ENCODE data around the gene LRRTM2. TPM values are rescaled to one million over a fixed set of nuclear protein-coding genes. Genes with fewer than 3 reads are reported as not detected.

LRRTM2 gene
- total RNA-seq, 1 experiment from 2014 or later, result not detected

DNA sequence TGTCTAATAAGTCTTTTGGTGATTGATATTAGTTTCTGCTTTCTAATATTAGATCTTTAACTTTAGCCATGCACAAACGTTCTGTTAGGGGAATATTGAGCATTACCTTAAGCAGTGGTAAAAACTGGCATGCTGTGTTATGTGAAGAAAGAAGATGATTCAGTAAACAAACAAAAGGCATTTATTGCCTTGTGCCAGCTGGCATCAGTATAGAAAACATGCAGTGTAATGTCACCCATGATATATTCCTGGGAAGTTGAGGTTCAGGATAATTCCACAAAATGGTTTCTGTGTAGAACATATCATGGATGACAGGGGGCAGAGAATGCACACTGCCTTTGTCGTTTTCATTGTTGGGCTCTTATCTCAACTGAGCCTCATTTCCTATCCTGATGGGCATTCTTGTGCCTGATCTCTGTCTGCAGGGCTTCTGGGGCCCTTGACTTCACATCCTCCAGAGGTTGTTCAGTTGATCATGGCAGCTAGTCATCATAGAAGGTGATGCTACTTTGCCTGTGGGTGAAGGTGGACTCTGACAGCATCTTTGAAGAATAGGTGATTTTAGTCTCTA, 24.2 kb downstream of the LRRTM2 start:
- peaks cover 15% of the 10 kb centered on the region for H3K36me3 Mint-ChIP-seq (ENCODE audit: insufficient read depth, unreplicated experiment)
- DNase-seq (ENCODE audit: unreplicated experiment), result peak; percentile 67
- no peak overlapping the region for H3K4me3 Mint-ChIP-seq (ENCODE audit: unreplicated experiment)
- no peaks in the 10 kb centered on the region for H3K9me3 Mint-ChIP-seq (ENCODE audit: unreplicated experiment)
- ChIA-PET POLR2A (interaction anchor here (0.6 to 1.0 kb wide), 5 partner anchors 11 to 509 kb away, joined by 3 to 4 read pairs (median 3); no protein-coding TSS in a partner anchor), CTCF (no interaction called here)
- no TSS peak for BruUV-seq (replicated peaks)
- H3K27me3 Mint-ChIP-seq (ENCODE audit: insufficient read depth, unreplicated experiment), result no peaks in the 10 kb centered on the region
- H3K27ac Mint-ChIP-seq (ENCODE audit: low read depth, unreplicated experiment), result no peak overlapping the region
- intact Hi-C loops (cut with micrococcal nuclease), result no loop called here
- peaks cover 35% of the 10 kb centered on the region for H3K4me1 Mint-ChIP-seq (ENCODE audit: insufficient read depth, unreplicated experiment)
- TF ChIP-seq, protein P1, sequence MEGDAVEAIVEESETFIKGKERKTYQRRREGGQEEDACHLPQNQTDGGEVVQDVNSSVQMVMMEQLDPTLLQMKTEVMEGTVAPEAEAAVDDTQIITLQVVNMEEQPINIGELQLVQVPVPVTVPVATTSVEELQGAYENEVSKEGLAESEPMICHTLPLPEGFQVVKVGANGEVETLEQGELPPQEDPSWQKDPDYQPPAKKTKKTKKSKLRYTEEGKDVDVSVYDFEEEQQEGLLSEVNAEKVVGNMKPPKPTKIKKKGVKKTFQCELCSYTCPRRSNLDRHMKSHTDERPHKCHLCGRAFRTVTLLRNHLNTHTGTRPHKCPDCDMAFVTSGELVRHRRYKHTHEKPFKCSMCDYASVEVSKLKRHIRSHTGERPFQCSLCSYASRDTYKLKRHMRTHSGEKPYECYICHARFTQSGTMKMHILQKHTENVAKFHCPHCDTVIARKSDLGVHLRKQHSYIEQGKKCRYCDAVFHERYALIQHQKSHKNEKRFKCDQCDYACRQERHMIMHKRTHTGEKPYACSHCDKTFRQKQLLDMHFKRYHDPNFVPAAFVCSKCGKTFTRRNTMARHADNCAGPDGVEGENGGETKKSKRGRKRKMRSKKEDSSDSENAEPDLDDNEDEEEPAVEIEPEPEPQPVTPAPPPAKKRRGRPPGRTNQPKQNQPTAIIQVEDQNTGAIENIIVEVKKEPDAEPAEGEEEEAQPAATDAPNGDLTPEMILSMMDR (IDR thresholded peaks at IDR 0.05; ENCODE audit: unreplicated experiment), result no peak

DNA sequence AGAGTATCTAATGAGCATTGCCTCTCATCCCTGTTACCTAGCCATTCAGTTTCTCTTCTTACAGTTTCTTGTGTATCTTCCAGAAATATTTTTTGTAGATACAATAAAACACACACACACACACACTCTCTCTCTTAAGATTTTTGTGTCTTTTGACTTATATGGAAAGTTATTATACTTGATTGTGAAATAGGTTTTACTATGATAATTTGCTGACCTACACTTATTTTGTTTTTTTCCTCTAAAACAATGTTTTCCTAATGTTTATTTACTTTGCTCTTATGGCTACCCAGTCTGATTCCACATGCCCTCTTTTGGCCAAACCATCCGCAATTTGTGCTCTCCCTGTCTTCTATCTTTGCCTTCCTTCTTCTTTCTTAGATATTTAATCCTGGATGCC, 25.3 kb downstream of the LRRTM2 start:
- Mint-ChIP-seq H3K36me3 (ENCODE audit: insufficient read depth, unreplicated experiment) (peaks cover 11% of the 10 kb centered on the region), H3K27ac (ENCODE audit: low read depth, unreplicated experiment) (peak overlapping the region; percentile 1), H3K9me3 (ENCODE audit: unreplicated experiment) (no peaks in the 10 kb centered on the region), H3K4me1 (ENCODE audit: insufficient read depth, unreplicated experiment) (peaks cover 44% of the 10 kb centered on the region), H3K4me3 (ENCODE audit: unreplicated experiment) (no peak overlapping the region), H3K27me3 (ENCODE audit: insufficient read depth, unreplicated experiment) (no peaks in the 10 kb centered on the region)
- POLR2A ChIA-PET, result interaction anchor here (1.4 to 1.7 kb wide), 2 partner anchors 8 to 16 kb away, joined by 6 to 11 read pairs; no protein-coding TSS in a partner anchor
- CTCF ChIA-PET, result interaction anchor here (1.8 kb wide), 1 partner anchor 24 kb away, joined by 7 read pairs; no protein-coding TSS in a partner anchor
- BruUV-seq (replicated peaks), result no TSS peak
- TF ChIP-seq, protein P1 (IDR thresholded peaks at IDR 0.05; ENCODE audit: unreplicated experiment), result no peak
- DNase-seq (ENCODE audit: unreplicated experiment), result no peak
- intact Hi-C loops (cut with micrococcal nuclease), result no loop called here

DNA sequence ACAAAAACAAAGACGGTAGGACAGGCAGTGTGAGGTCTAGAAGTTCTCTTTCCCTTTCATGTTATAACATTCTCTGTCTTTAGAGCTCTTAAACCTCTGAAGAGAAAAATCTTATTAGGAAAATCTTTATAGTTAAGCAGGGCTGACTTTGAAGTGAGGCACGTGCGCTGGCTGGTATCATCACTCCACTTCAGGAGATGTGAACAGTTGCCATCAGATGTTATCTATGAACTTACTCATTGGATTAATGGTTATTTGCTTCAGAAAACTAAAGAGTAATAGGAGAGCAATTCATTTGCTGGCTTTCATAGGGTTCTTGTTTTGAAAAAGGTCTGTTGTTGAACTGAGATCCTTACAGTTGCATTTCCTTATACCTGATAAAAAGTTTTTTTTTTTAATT, 25.7 kb downstream of the LRRTM2 start:
- Mint-ChIP-seq H3K9me3 (ENCODE audit: unreplicated experiment) (no peaks in the 10 kb centered on the region), H3K4me1 (ENCODE audit: insufficient read depth, unreplicated experiment) (peaks cover 48% of the 10 kb centered on the region), H3K4me3 (ENCODE audit: unreplicated experiment) (no peak overlapping the region), H3K36me3 (ENCODE audit: insufficient read depth, unreplicated experiment) (peaks cover 7% of the 10 kb centered on the region), H3K27me3 (ENCODE audit: insufficient read depth, unreplicated experiment) (no peaks in the 10 kb centered on the region), H3K27ac (ENCODE audit: low read depth, unreplicated experiment) (peak overlapping the region; percentile 1)
- POLR2A ChIA-PET, result interaction anchor here (0.7 to 1.7 kb wide), 5 partner anchors 8 to 711 kb away, joined by 3 to 11 read pairs (median 5); no protein-coding TSS in a partner anchor
- intact Hi-C loops (cut with micrococcal nuclease), result no loop called here
- no peak for DNase-seq (ENCODE audit: unreplicated experiment)
- BruUV-seq (replicated peaks), result no TSS peak
- CTCF ChIA-PET, result interaction anchor here (1.6 to 1.8 kb wide), 2 partner anchors 19 to 24 kb away, joined by 6 to 7 read pairs; no protein-coding TSS in a partner anchor
- TF ChIP-seq, protein P1 (IDR thresholded peaks at IDR 0.05; ENCODE audit: unreplicated experiment), result no peak

DNA sequence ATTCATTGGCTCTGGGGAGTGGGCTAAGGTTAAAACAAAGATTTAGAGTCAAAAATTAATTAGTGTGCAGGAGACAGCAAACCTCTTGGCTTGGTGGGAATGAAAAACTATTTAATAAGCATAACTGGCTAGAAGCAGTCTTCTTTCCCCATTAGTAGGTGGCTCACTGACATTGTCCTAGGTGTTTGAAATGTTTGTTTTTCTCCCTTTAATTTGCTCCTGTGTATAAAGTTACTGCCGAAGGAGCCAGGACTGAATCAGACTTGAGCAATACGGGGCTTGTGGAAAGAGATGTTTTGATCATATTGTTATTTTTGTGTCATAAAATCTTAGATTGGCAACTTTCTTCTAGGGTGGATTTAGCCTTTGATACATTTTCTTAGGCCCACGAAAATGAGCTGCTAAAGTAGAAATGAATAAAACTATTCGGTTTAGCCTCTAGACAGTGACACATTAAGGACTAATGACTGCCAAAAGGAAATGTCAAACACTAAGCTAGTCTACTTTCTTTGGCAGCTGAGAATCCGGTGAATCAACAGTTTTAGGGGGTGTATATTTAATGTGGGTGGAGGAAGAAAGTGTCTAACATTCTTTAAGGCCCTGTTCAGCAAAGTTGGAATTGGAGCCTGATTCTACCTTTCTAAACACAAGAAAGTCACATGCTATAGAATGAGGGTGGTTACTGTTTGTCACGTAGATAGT, 30.2 kb downstream of the LRRTM2 start:
- intact Hi-C loops (cut with micrococcal nuclease), result no loop called here
- H3K27me3 Mint-ChIP-seq (ENCODE audit: insufficient read depth, unreplicated experiment), result no peaks in the 10 kb centered on the region
- POLR2A ChIA-PET, result interaction anchor here (0.5 to 3.0 kb wide), 22 partner anchors 9 to 497 kb away, joined by 3 to 27 read pairs (median 4); partner anchors contain the start of genes CTNNA1, ETF1, HSPA9 and PAIP2

More for the DNA sequence above, 30.2 kb downstream of the LRRTM2 start:
- BruUV-seq (replicated peaks), result no TSS peak
- no peaks in the 10 kb centered on the region for H3K9me3 Mint-ChIP-seq (ENCODE audit: unreplicated experiment)
- peak overlapping the region; percentile 89 for H3K27ac Mint-ChIP-seq (ENCODE audit: low read depth, unreplicated experiment)
- TF ChIP-seq, protein P1 (IDR thresholded peaks at IDR 0.05; ENCODE audit: unreplicated experiment), result no peak
- peaks cover 27% of the 10 kb centered on the region for H3K36me3 Mint-ChIP-seq (ENCODE audit: insufficient read depth, unreplicated experiment)
- peaks cover 42% of the 10 kb centered on the region for H3K4me1 Mint-ChIP-seq (ENCODE audit: insufficient read depth, unreplicated experiment)
- CTCF ChIA-PET, result interaction anchor here (0.7 to 2.1 kb wide), 6 partner anchors 19 to 108 kb away, joined by 3 to 9 read pairs (median 4); no protein-coding TSS in a partner anchor
- DNase-seq (ENCODE audit: unreplicated experiment), result peak; percentile 88
- H3K4me3 Mint-ChIP-seq (ENCODE audit: unreplicated experiment), result peak overlapping the region; percentile 7
